SK-N-SH (cell line): ENCODE results near the gene C7orf33.

Experiments used
- FOXM1 ChIP-seq: IDR thresholded peaks from 2 replicates; pipeline ENCODE4 v1.4.0; 2012; ENCODE audit warnings: low read depth, mild to moderate bottlenecking
- GABPA ChIP-seq: IDR thresholded peaks from 2 replicates; pipeline ENCODE4 v1.4.0; 2012; ENCODE audit warnings: low read depth, mild to moderate bottlenecking
- MEF2A ChIP-seq: IDR thresholded peaks from 2 replicates; pipeline ENCODE4 v1.4.0; 2012; ENCODE audit warnings: low read depth, borderline replicate concordance
- NFIC ChIP-seq: IDR thresholded peaks from 2 replicates; pipeline ENCODE4 v1.4.0; 2012; ENCODE audit warnings: borderline replicate concordance
- POLR2AphosphoS5 ChIP-seq: IDR thresholded peaks from 2 replicates; pipeline ENCODE4 v1.6.1; 2012; ENCODE audit warnings: low read depth, low read length
- RFX5 ChIP-seq: IDR thresholded peaks from 2 replicates; pipeline ENCODE4 v1.6.1; 2012; ENCODE audit warnings: mild to moderate bottlenecking, improper control_type of control experiment, low read length
- RXRA ChIP-seq: IDR thresholded peaks from 2 replicates; pipeline ENCODE4 v1.4.0; 2012; ENCODE audit warnings: low read depth, mild to moderate bottlenecking, borderline replicate concordance
- SMC3 ChIP-seq: IDR thresholded peaks from 2 replicates; pipeline ENCODE4 v1.6.1; 2012; ENCODE audit warnings: low read depth, low read length, improper control_type of control experiment
- TF ChIP-seq, protein P1 (sequence below): fragments of 200-600 bp; sonication (generic); IDR thresholded peaks from 2 replicates; pipeline ENCODE4 v1.6.1; 2017; ENCODE audit warnings: antibody characterized with exemption, mild to moderate bottlenecking, moderate library complexity
- TF ChIP-seq, protein P2 (sequence below): fragments of 150-350 bp; IDR thresholded peaks from 2 replicates; pipeline ENCODE4 v1.6.1; 2017; ENCODE audit warnings: antibody characterized with exemption, low read length, low read depth, borderline replicate concordance
- TF ChIP-seq, protein P3 (sequence below): IDR thresholded peaks from 2 replicates; pipeline ENCODE4 v1.4.0; 2012; ENCODE audit warnings: low read depth, borderline replicate concordance

DNA sequence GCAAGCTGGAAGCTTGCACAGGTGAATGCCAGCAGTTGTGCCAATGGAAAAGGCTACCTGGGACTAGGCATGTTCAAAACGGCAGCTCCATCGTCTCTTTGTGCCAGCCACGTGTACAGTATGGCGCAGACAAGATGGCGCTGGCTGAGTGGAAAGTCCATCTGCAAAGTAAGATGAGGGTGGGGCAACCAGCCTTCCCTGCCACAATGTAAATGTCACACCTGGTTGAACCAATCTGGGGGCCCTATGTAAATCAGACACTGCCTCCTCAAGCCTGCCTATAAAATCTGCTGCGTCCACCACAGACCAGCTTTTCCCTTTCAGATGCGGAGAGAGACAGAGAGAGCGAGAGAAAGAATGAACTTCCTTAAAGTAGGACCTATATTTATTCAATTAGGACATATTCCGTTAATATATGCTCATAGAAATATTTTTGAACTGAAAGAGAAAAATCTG, 18.5 kb upstream of the C7orf33 start:
- TF ChIP-seq, protein P1, sequence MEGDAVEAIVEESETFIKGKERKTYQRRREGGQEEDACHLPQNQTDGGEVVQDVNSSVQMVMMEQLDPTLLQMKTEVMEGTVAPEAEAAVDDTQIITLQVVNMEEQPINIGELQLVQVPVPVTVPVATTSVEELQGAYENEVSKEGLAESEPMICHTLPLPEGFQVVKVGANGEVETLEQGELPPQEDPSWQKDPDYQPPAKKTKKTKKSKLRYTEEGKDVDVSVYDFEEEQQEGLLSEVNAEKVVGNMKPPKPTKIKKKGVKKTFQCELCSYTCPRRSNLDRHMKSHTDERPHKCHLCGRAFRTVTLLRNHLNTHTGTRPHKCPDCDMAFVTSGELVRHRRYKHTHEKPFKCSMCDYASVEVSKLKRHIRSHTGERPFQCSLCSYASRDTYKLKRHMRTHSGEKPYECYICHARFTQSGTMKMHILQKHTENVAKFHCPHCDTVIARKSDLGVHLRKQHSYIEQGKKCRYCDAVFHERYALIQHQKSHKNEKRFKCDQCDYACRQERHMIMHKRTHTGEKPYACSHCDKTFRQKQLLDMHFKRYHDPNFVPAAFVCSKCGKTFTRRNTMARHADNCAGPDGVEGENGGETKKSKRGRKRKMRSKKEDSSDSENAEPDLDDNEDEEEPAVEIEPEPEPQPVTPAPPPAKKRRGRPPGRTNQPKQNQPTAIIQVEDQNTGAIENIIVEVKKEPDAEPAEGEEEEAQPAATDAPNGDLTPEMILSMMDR: no peak
- TF ChIP-seq SMC3: no peak
- TF ChIP-seq RXRA: no peak
- TF ChIP-seq GABPA: no peak
- no peak for TF ChIP-seq FOXM1
- no peak for TF ChIP-seq MEF2A
- TF ChIP-seq POLR2AphosphoS5: no peak
- TF ChIP-seq, protein P2, sequence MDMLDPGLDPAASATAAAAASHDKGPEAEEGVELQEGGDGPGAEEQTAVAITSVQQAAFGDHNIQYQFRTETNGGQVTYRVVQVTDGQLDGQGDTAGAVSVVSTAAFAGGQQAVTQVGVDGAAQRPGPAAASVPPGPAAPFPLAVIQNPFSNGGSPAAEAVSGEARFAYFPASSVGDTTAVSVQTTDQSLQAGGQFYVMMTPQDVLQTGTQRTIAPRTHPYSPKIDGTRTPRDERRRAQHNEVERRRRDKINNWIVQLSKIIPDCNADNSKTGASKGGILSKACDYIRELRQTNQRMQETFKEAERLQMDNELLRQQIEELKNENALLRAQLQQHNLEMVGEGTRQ: no peak
- no peak for TF ChIP-seq NFIC
- no peak for TF ChIP-seq RFX5
- TF ChIP-seq, protein P3, sequence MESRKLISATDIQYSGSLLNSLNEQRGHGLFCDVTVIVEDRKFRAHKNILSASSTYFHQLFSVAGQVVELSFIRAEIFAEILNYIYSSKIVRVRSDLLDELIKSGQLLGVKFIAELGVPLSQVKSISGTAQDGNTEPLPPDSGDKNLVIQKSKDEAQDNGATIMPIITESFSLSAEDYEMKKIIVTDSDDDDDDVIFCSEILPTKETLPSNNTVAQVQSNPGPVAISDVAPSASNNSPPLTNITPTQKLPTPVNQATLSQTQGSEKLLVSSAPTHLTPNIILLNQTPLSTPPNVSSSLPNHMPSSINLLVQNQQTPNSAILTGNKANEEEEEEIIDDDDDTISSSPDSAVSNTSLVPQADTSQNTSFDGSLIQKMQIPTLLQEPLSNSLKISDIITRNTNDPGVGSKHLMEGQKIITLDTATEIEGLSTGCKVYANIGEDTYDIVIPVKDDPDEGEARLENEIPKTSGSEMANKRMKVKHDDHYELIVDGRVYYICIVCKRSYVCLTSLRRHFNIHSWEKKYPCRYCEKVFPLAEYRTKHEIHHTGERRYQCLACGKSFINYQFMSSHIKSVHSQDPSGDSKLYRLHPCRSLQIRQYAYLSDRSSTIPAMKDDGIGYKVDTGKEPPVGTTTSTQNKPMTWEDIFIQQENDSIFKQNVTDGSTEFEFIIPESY: no peak
